B cell (primary cell): ENCODE measurements around the gene GLG1. TPM values are rescaled to one million over a fixed set of nuclear protein-coding genes. Genes with fewer than 3 reads are reported as not detected.
"Not testable (repeated sequence)": the region's sequence is repeated elsewhere in the genome, so short reads cannot be mapped to it uniquely, and the experiment has no call there.

Experiments used
- ATAC-seq: fragments of 200-7000 bp; cut with Tn5 transposase; one replicate; pipeline ENCODE4 v1.10.0; 2021; ENCODE audit warnings: low read depth, mild to moderate bottlenecking, moderate number of reproducible peaks, moderate library complexity
- CTCF ChIA-PET: fragments of 350-600 bp; sonication (Branson Sonifier 250); formaldehyde crosslinking; loops from one replicate; lab custom pipeline; 2021; ENCODE audit warnings: antibody characterized with exemption, inconsistent platforms; lab: Charles Lee
- POLR2A ChIA-PET: fragments of 350-600 bp; sonication (Branson Sonifier 250); formaldehyde crosslinking; loops from one replicate; lab custom pipeline; 2021; ENCODE audit warnings: antibody characterized with exemption; lab: Charles Lee
- DNase-seq: peaks from one replicate; pipeline ENCODE4 v3.0.0; 2013
- H2AFZ ChIP-seq: 2 replicates; pipeline ENCODE4 v1.6.1; 2012; ENCODE audit warnings: mild to moderate bottlenecking, low read depth, low read length; ENCODE audit not compliant: insufficient read depth, poor library complexity, severe bottlenecking
- H3K27ac ChIP-seq, 2 donors: 1 replicate in 1 of 2; 2 replicates in 1 of 2; pipeline ENCODE4 v1.5.1; 2012 to 2013; ENCODE audit warnings: low read length in 2 of 2, mild to moderate bottlenecking in 2 of 2, moderate library complexity in 1 of 2
- H3K27me3 ChIP-seq, 4 experiments: fragments of 200-600 bp in 1 of 4; sonication (generic) in 1 of 4; replicated peaks in 1 of 4; 1 replicate in 2 of 4; 2 replicates in 2 of 4; pipeline versions ENCODE4 v1.6.1 to v1.7.0; 2013 to 2016; ENCODE audit warnings: low read length in 3 of 4, mild to moderate bottlenecking in 2 of 4, mixed read lengths in 1 of 4, moderate library complexity in 1 of 4; ENCODE audit not compliant: insufficient read depth in 4 of 4, control insufficient read depth in 3 of 4; ENCODE audit errors: control extremely low read depth in 1 of 4
- H3K36me3 ChIP-seq, 2 experiments: replicated peaks in 1 of 2; 1 replicate in 1 of 2; 2 replicates in 1 of 2; pipeline versions ENCODE4 v1.6.1 to v1.7.1; 2013; ENCODE audit warnings: low read length in 1 of 2; ENCODE audit not compliant: insufficient read depth in 2 of 2, control insufficient read depth in 1 of 2; ENCODE audit errors: control extremely low read depth in 1 of 2, extremely low read depth in 1 of 2
- H3K4me1 ChIP-seq, 2 donors: fragments of 200-600 bp in 1 of 2; sonication (generic) in 1 of 2; 1 replicate in 1 of 2; 2 replicates in 1 of 2; pipeline versions ENCODE4 v1.5.1 to v1.6.1; 2013 to 2017; ENCODE audit warnings: low read length in 2 of 2; ENCODE audit not compliant: control insufficient read depth in 2 of 2, insufficient read depth in 2 of 2
- H3K4me2 ChIP-seq: replicated peaks from 2 replicates; pipeline ENCODE3; 2012; ENCODE audit warnings: mild to moderate bottlenecking, low read depth, low read length; ENCODE audit not compliant: poor library complexity, severe bottlenecking
- H3K4me3 ChIP-seq, 5 experiments: fragments of 200-600 bp in 1 of 5; sonication (generic) in 1 of 5; 1 replicate in 3 of 5; 2 replicates in 2 of 5; pipeline versions ENCODE4 v1.5.1 to v1.7.0; 2011 to 2016; ENCODE audit warnings: low read length in 4 of 5, mild to moderate bottlenecking in 4 of 5, low read depth in 2 of 5, control low read depth in 1 of 5, moderate library complexity in 1 of 5; ENCODE audit not compliant: insufficient read depth in 1 of 5; ENCODE audit errors: control extremely low read depth in 1 of 5, extremely low read depth in 1 of 5
- H3K79me2 ChIP-seq: fragments of 200-600 bp; sonication (generic); one replicate; pipeline ENCODE4 v1.6.0; 2016; ENCODE audit warnings: low read length; ENCODE audit not compliant: control insufficient read depth, insufficient read depth
- H3K9ac ChIP-seq: fragments of 200-600 bp; sonication (generic); 2 replicates; pipeline ENCODE4 v1.6.1; 2017; ENCODE audit warnings: mild to moderate bottlenecking, low read length, moderate library complexity
- H3K9me3 ChIP-seq, 3 donors: one replicate each; pipeline versions ENCODE4 v1.6.1 to v1.7.1; 2013; ENCODE audit warnings: low read length in 2 of 3; ENCODE audit not compliant: control insufficient read depth in 2 of 3, insufficient read depth in 1 of 3; ENCODE audit errors: control extremely low read depth in 1 of 3
- H4K20me1 ChIP-seq: 2 replicates; pipeline ENCODE4 v1.6.0; 2012; ENCODE audit warnings: mild to moderate bottlenecking, low read length; ENCODE audit not compliant: insufficient read depth, control insufficient read depth, poor library complexity, severe bottlenecking
- H3K27ac Mint-ChIP-seq: one replicate; pipeline ENCODE4 v1.8.0; 2021; ENCODE audit warnings: mixed read lengths
- H3K27me3 Mint-ChIP-seq: one replicate; pipeline ENCODE4 v1.8.0; 2021; ENCODE audit warnings: mixed read lengths
- H3K4me1 Mint-ChIP-seq: one replicate; pipeline ENCODE4 v1.8.0; 2021; ENCODE audit warnings: mixed read lengths
- H3K4me3 Mint-ChIP-seq: one replicate; pipeline ENCODE4 v1.8.0; 2021; ENCODE audit warnings: mixed read lengths
- H3K9me3 Mint-ChIP-seq: one replicate; pipeline ENCODE4 v1.8.0; 2022; ENCODE audit warnings: mixed read lengths; ENCODE audit not compliant: insufficient read depth
- CTCF ChIP-seq: fragments of 200-600 bp; IDR thresholded peaks from one replicate; pipeline ENCODE4 v1.8.0; 2022; ENCODE audit warnings: antibody characterized with exemption, mild to moderate bottlenecking
- EZH2 ChIP-seq: IDR thresholded peaks from 2 replicates; pipeline ENCODE4 v1.6.1; 2012; ENCODE audit warnings: borderline replicate concordance, low read depth, mild to moderate bottlenecking, moderate library complexity, low read length; ENCODE audit not compliant: insufficient read depth, poor library complexity, severe bottlenecking
- WGBS: methylation state at CpG from one replicate; pipeline ENCODE4 v1.1.5; 2013; ENCODE audit warnings: missing lambda C conversion rate; ENCODE audit not compliant: insufficient coverage; 5-methylcytosine and 5-hydroxymethylcytosine counted together
- intact Hi-C: fragments of 100-400 bp; cut with micrococcal nuclease; formaldehyde crosslinking; loops from one replicate; pipeline ENCODE4 v1.10.0; 2022
- polyA plus RNA-seq: library from polyadenylated mRNA; depleted of rRNA; stranded (reverse); fragments of >200 nt; gene quantifications from 2 replicates; pipeline ENCODE4 v1.2.3, GENCODE V29; 2012
- total RNA-seq, 2 donors: library from RNA; stranded (reverse); fragments of 120-200 nt in 1 of 2; gene quantifications; 1 replicate in 1 of 2; 2 replicates in 1 of 2; pipeline versions ENCODE4 v1.2.3 to v1.2.4, GENCODE V29; 2013 to 2022

The GLG1 gene
- total and polyA plus RNA-seq, 2 donors (not counting 1 experiment from before 2014, with no cell fraction given): 28.3 to 114 TPM

GRCh38 chr16:74524117-74524516, 82.8 kb downstream of the GLG1 start:
- Histone ChIP-seq H3K27me3 (no peaks in the 10 kb centered on the region), H3K36me3 (peaks cover 6 to 8% of the 10 kb centered on the region in 2 experiments), H2AFZ (no peak overlapping the region), H3K27ac (no peak overlapping the region), H3K4me3 (no peak overlapping the region), H3K4me1 (no peaks in the 10 kb centered on the region), H3K9ac (no peak overlapping the region), H3K9me3 (peaks cover 0 to 2% (median 0%) of the 10 kb centered on the region in 3 donors), H3K4me2 (no peak overlapping the region), H4K20me1 (no peaks in the 10 kb centered on the region), H3K79me2 (peaks cover 22% of the 10 kb centered on the region)
- ATAC-seq (no peak), DNase-seq (no peak)
- Mint-ChIP-seq H3K9me3 (peaks cover 2% of the 10 kb centered on the region), H3K4me1 (peaks cover 3% of the 10 kb centered on the region), H3K4me3 (no peak overlapping the region), H3K27me3 (no peaks in the 10 kb centered on the region), H3K27ac (no peak overlapping the region)
- TF ChIP-seq CTCF (no peak), EZH2 (no peak)
- ChIA-PET CTCF (no interaction called here), POLR2A (no interaction called here)
- WGBS: 93% methylated on average over 2 of the region's 5 CpGs
- intact Hi-C loops: no loop called here

GRCh38 chr16:74523706-74524105, 83.2 kb downstream of the GLG1 start:
- H3K36me3 ChIP-seq, H3K27me3 Mint-ChIP-seq, CTCF ChIA-PET, DNase-seq, intact Hi-C loops, H3K4me1 Mint-ChIP-seq, H3K4me1 ChIP-seq, H3K9ac ChIP-seq, H4K20me1 ChIP-seq, ATAC-seq, H3K9me3 Mint-ChIP-seq, H3K27ac ChIP-seq, H3K4me2 ChIP-seq, H3K9me3 ChIP-seq, POLR2A ChIA-PET, H3K27me3 ChIP-seq, H3K4me3 ChIP-seq, H3K27ac Mint-ChIP-seq, H2AFZ ChIP-seq, H3K4me3 Mint-ChIP-seq: not testable (repeated sequence)
- peaks cover 22% of the 10 kb centered on the region for H3K79me2 ChIP-seq
- WGBS: no CpG with 5 or more reads among the region's 3 CpGs
